Measurements from ENCODE around the gene POM121L2. TPM values are rescaled to one million over a fixed set of nuclear protein-coding genes. Genes with fewer than 3 reads are reported as not detected.

Gene POM121L2
- total RNA-seq, 1 experiment from 2014 or later, result not detected

DNA sequence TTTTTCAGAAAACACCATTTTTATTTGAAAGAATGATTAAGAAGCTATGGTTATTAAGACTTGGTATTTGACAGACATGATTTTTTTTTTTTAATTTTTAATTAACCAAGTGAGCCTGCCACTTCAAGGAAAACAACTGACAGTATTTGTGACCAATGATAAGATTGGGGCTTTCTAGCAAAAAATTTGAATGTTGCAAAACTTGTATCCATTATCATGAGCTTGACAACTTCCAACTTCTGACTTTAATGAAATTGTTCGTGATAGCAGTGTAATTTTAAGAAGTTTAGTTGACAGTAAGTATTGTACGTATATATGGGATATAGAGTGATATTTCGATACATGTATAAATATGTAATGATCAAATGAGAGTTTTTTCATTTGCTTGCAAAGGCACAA lies 21.6 kb upstream of the POM121L2 start:
- 100% methylated on average over 3 of the region's 3 CpGs for WGBS (ENCODE audit: extremely low coverage, insufficient read length, low lambda C conversion rate)
- H3K4me1 ChIP-seq (ENCODE audit: insufficient read depth, low read length), result no peaks in the 10 kb centered on the region

More for the DNA sequence above, 21.6 kb upstream of the POM121L2 start:
- Histone ChIP-seq H3K9ac (ENCODE audit: extremely low read depth, insufficient read length, low read length) (no peak overlapping the region), H3K4ac (ENCODE audit: low read depth, low read length) (no peak overlapping the region), H3K4me2 (ENCODE audit: insufficient read depth, insufficient read length, low read length) (peak overlapping the region; percentile 56), H3K79me1 (ENCODE audit: insufficient read depth, low read depth, low read length, poor library complexity, severe bottlenecking) (no peaks in the 10 kb centered on the region), H2BK15ac (ENCODE audit: low read depth, low read length) (no peak overlapping the region), H4K91ac (ENCODE audit: insufficient read length, low read depth, low read length) (no peak overlapping the region), H4K5ac (ENCODE audit: insufficient read length, low read depth, low read length) (no peak overlapping the region), H2BK12ac (ENCODE audit: insufficient read length, low read depth, low read length) (no peak overlapping the region), H3K27me3 (ENCODE audit: insufficient read depth, low read length) (no peaks in the 10 kb centered on the region; the same call in 1 of the 2 replicates), H3K23me2 (ENCODE audit: insufficient read length, low read depth, low read length, poor library complexity, severe bottlenecking) (peaks cover 3% of the 10 kb centered on the region), H3T11ph (ENCODE audit: low read length) (no peak overlapping the region), H3K56ac (ENCODE audit: insufficient read length, low read depth, low read length) (no peak overlapping the region), H2AK5ac (ENCODE audit: insufficient read length, low read length) (no peak overlapping the region), H3K14ac (ENCODE audit: insufficient read depth, low read length) (no peak overlapping the region), H3K27ac (ENCODE audit: insufficient read length, low read depth, low read length) (no peak overlapping the region), H3K79me2 (ENCODE audit: insufficient read depth, low read length) (no peaks in the 10 kb centered on the region), H4K20me1 (ENCODE audit: control insufficient read depth, insufficient read depth, insufficient read length) (no peaks in the 10 kb centered on the region), H3K23ac (ENCODE audit: insufficient read length, low read depth, low read length) (no peak overlapping the region), H2BK5ac (ENCODE audit: insufficient read length, low read length) (no peak overlapping the region), H2AFZ (ENCODE audit: low read length) (no peak overlapping the region), H3K18ac (ENCODE audit: insufficient read length, low read depth, low read length) (no peak overlapping the region), H2BK20ac (ENCODE audit: low read depth, low read length, poor library complexity, severe bottlenecking) (no peak overlapping the region), H2BK120ac (ENCODE audit: low read depth, low read length, poor library complexity, severe bottlenecking) (no peak overlapping the region), H4K8ac (replicated peaks; ENCODE audit: insufficient read length, low read depth, low read length) (no peak overlapping the region), H3K9me3 (ENCODE audit: control insufficient read depth, low read depth, low read length) (no peaks in the 10 kb centered on the region)
- Mint-ChIP-seq H3K9me3 (no peaks in the 10 kb centered on the region; a peak in 2 of 5 replicates), H3K36me3 (ENCODE audit: insufficient read depth in 1 of 3, low read depth in 3 of 3) (no peaks in the 10 kb centered on the region), H3K27ac (no peak overlapping the region), H3K4me1 (peaks cover 11% of the 10 kb centered on the region in 2 experiments; a peak in 3 of 4 replicates), H3K27me3 (ENCODE audit: low read depth) (peaks cover 4% of the 10 kb centered on the region), H3K4me3 (peak overlapping the region; percentile 80 to 92)
- TF ChIP-seq, protein P1, sequence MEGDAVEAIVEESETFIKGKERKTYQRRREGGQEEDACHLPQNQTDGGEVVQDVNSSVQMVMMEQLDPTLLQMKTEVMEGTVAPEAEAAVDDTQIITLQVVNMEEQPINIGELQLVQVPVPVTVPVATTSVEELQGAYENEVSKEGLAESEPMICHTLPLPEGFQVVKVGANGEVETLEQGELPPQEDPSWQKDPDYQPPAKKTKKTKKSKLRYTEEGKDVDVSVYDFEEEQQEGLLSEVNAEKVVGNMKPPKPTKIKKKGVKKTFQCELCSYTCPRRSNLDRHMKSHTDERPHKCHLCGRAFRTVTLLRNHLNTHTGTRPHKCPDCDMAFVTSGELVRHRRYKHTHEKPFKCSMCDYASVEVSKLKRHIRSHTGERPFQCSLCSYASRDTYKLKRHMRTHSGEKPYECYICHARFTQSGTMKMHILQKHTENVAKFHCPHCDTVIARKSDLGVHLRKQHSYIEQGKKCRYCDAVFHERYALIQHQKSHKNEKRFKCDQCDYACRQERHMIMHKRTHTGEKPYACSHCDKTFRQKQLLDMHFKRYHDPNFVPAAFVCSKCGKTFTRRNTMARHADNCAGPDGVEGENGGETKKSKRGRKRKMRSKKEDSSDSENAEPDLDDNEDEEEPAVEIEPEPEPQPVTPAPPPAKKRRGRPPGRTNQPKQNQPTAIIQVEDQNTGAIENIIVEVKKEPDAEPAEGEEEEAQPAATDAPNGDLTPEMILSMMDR (conservative IDR thresholded peaks at IDR 0.05), result no peak
- DNase-seq, result no peak
